Endothelial cell of umbilical vein (primary cell): ENCODE data around the gene PLB1. TPM values are rescaled to one million over a fixed set of nuclear protein-coding genes. Genes with fewer than 3 reads are reported as not detected.

Experiments used
- BruUV-seq: library from RNA; stranded (reverse); fragments of 400-500 nt; replicated peaks from 2 replicates; lab custom pipeline; 2021; lab: Mats Ljungman, UMichigan
- CTCF ChIA-PET: fragments of 300-600, 350-600 bp; sonication (Branson Sonifier 250); formaldehyde crosslinking; loops from one replicate; lab custom pipeline; 2021; ENCODE audit warnings: antibody characterized with exemption, inconsistent platforms; lab: Charles Lee
- POLR2A ChIA-PET: fragments of 300-600, 350-600 bp; sonication (Branson Sonifier 250); formaldehyde crosslinking; loops from one replicate; lab custom pipeline; 2021; ENCODE audit warnings: antibody characterized with exemption, inconsistent platforms; lab: Charles Lee
- DNase-seq: peaks from one replicate; pipeline ENCODE4 v3.0.0-alpha.2; 2011; ENCODE audit warnings: low read depth, low spot score
- FAIRE-seq: peaks from 2 replicates; lab custom pipeline; 2011; peaks lifted over from hg19 to GRCh38; lab: Jason Lieb, UNC
- H2AFZ ChIP-seq: 2 replicates; pipeline ENCODE4 v1.6.0; 2012; ENCODE audit warnings: low read depth, low read length, control low read depth, inconsistent platforms
- H3K27ac ChIP-seq: 2 replicates; pipeline ENCODE4 v1.5.1; 2011; ENCODE audit warnings: low read depth, mild to moderate bottlenecking, control low read depth, low read length, moderate library complexity; ENCODE audit not compliant: insufficient read depth
- H3K27me3 ChIP-seq, 2 experiments: 2 replicates each; pipeline versions ENCODE4 v1.6.0 to v1.6.1; 2011; ENCODE audit warnings: low read length in 2 of 2, mixed read lengths in 1 of 2; ENCODE audit not compliant: control insufficient read depth in 2 of 2, insufficient read depth in 2 of 2
- H3K36me3 ChIP-seq, 2 experiments: 2 replicates in 1 of 2; 3 replicates in 1 of 2; pipeline ENCODE4 v1.5.1; 2011; ENCODE audit warnings: low read length in 2 of 2, mild to moderate bottlenecking in 1 of 2, moderate library complexity in 1 of 2; ENCODE audit not compliant: control insufficient read depth in 2 of 2, insufficient read depth in 2 of 2; ENCODE audit errors: extremely low read depth in 1 of 2
- H3K4me1 ChIP-seq: 3 replicates; pipeline ENCODE4 v1.5.1; 2011; ENCODE audit warnings: mild to moderate bottlenecking, low read length; ENCODE audit not compliant: control insufficient read depth, insufficient read depth; ENCODE audit errors: extremely low read depth
- H3K4me2 ChIP-seq: 2 replicates; pipeline ENCODE4 v1.6.1; 2011; ENCODE audit warnings: low read length, control low read depth, mixed read lengths; ENCODE audit not compliant: insufficient read depth
- H3K4me3 ChIP-seq, 3 experiments: fragments of 200-600 bp in 1 of 3; sonication (generic), shearing (Covaris generic) in 1 of 3; replicated peaks in 1 of 3; 2 replicates each; pipeline ENCODE4 v1.5.1; 2011 to 2016; ENCODE audit warnings: control low read depth in 3 of 3, low read length in 3 of 3, mild to moderate bottlenecking in 2 of 3, inconsistent platforms in 1 of 3, low read depth in 1 of 3, moderate library complexity in 1 of 3; ENCODE audit not compliant: insufficient read depth in 1 of 3
- H3K79me2 ChIP-seq: 2 replicates; pipeline ENCODE4 v1.6.0; 2012; ENCODE audit warnings: low read length, inconsistent platforms; ENCODE audit not compliant: control insufficient read depth, insufficient read depth
- H3K9ac ChIP-seq: replicated peaks from 2 replicates; pipeline ENCODE3; 2011; ENCODE audit warnings: low read length, control low read depth; ENCODE audit not compliant: insufficient read depth; ENCODE audit errors: extremely low read depth
- H3K9me1 ChIP-seq: replicated peaks from 3 replicates; pipeline ENCODE4 v1.6.0; 2011; ENCODE audit warnings: mild to moderate bottlenecking, low read length; ENCODE audit not compliant: control insufficient read depth, insufficient read depth; ENCODE audit errors: extremely low read depth
- H3K9me3 ChIP-seq: replicated peaks from 2 replicates; pipeline ENCODE4 v1.5.1; 2012; ENCODE audit warnings: low read length, inconsistent platforms; ENCODE audit not compliant: control insufficient read depth, insufficient read depth
- H4K20me1 ChIP-seq: replicated peaks from 2 replicates; pipeline ENCODE3; 2011; ENCODE audit warnings: mild to moderate bottlenecking, low read length; ENCODE audit not compliant: control insufficient read depth, insufficient read depth; ENCODE audit errors: extremely low read depth
- EZH2 ChIP-seq: IDR thresholded peaks from 2 replicates; pipeline ENCODE4 v1.6.1; 2012; ENCODE audit warnings: borderline replicate concordance, low read depth, mild to moderate bottlenecking, moderate library complexity, low read length, inconsistent platforms; ENCODE audit not compliant: severe bottlenecking
- FOS ChIP-seq: IDR thresholded peaks from 2 replicates; pipeline ENCODE4 v1.6.1; 2011; ENCODE audit warnings: mild to moderate bottlenecking, low read length, moderate library complexity, borderline replicate concordance; ENCODE audit not compliant: insufficient read depth
- GATA2 ChIP-seq: IDR thresholded peaks from 2 replicates; pipeline ENCODE4 v1.7.0; 2011; ENCODE audit warnings: low read depth, mild to moderate bottlenecking, moderate library complexity, mixed read lengths, low read length; ENCODE audit not compliant: insufficient read length, insufficient read depth
- JUN ChIP-seq: IDR thresholded peaks from 2 replicates; pipeline ENCODE4 v1.6.1; 2011; ENCODE audit warnings: borderline replicate concordance, low read depth; ENCODE audit not compliant: insufficient read length, insufficient read depth
- MYC ChIP-seq: IDR thresholded peaks from one replicate; pipeline ENCODE4 v1.6.1; 2011; ENCODE audit warnings: mild to moderate bottlenecking, low read depth, low read length
- POLR2A ChIP-seq: IDR thresholded peaks from 2 replicates; pipeline ENCODE4 v1.6.1; 2012; ENCODE audit warnings: low read depth, mild to moderate bottlenecking, control low read depth, low read length
- POLR2AphosphoS5 ChIP-seq: IDR thresholded peaks from 2 replicates; pipeline ENCODE4 v1.6.1; 2012; ENCODE audit warnings: low read depth, mild to moderate bottlenecking, control low read depth, low read length, moderate library complexity; ENCODE audit not compliant: insufficient read depth
- dilution Hi-C: fragments of 300-500 bp; cut with MboI; formaldehyde crosslinking; loops from one replicate; pipeline ENCODE4 v1.15.0; 2019; ENCODE audit warnings: low sequenced_read_pairs; ENCODE audit not compliant: extremely low pct_ligation_motif_present
- intact Hi-C: fragments of 100-400 bp; cut with micrococcal nuclease; formaldehyde crosslinking; loops from one replicate; pipeline ENCODE4 v1.10.0; 2022
- polyA plus RNA-seq, 4 experiments: library from polyadenylated mRNA; depleted of rRNA in 3 of 4; stranded (reverse) in 3 of 4; unstranded in 1 of 4; fragments of >200 nt; gene quantifications; 2 replicates each; pipeline versions ENCODE4 v1.2.1 to v1.2.3, GENCODE V29; 2011 to 2012; ENCODE audit warnings: missing spikeins in 1 of 4
- total RNA-seq: library from RNA; stranded (reverse); gene quantifications from 2 replicates; pipeline ENCODE4 v1.2.3, GENCODE V29; 2021
- TF ChIP-seq, protein P1 (sequence below), 2 donors: IDR thresholded peaks; 1 replicate in 1 of 2; 2 replicates in 1 of 2; pipeline ENCODE4 v1.5.1; 2011; ENCODE audit warnings: low read length in 2 of 2, mild to moderate bottlenecking in 2 of 2, moderate library complexity in 2 of 2, control low read depth in 1 of 2, inconsistent platforms in 1 of 2, low read depth in 1 of 2; ENCODE audit not compliant: insufficient read depth in 1 of 2; ENCODE audit errors: extremely low read depth in 1 of 2
- TF ChIP-seq, protein P2 (sequence below): IDR thresholded peaks from 2 replicates; pipeline ENCODE4 v1.6.1; 2011; ENCODE audit not compliant: insufficient read depth, insufficient read length

PLB1 gene
- total and polyA plus RNA-seq, 2 donors (not counting 3 experiments of a cell fraction or from before 2014, with no cell fraction given): 0.75 to 0.80 TPM

DNA sequence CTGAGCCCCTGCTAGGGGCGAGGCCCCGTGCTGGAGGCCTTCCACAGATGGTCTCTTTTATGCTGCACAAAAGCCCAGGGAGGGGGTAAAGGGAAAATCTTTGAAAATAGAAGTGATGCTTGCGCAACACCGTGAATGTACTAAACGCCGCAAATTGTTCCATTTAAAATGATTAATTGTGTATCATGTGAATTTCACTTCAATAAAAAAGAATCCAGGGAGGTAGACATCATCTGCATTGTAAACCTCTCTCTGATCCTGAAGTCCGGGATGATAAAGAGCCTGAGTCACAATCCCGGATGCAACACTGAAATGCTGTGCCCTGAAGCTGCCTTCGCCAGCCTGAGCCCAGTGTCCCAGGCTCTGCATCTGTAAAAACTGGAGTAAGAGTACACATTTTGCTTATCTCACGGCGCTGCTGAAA lies 148.1 kb downstream of the PLB1 start:
- CTCF ChIA-PET: no interaction called here
- peak; percentile 62 for FAIRE-seq
- Histone ChIP-seq H4K20me1 (no peaks in the 10 kb centered on the region), H3K9me3 (no peaks in the 10 kb centered on the region), H3K9ac (no peak overlapping the region), H3K9me1 (no peaks in the 10 kb centered on the region), H3K27me3 (no peaks in the 10 kb centered on the region), H3K36me3 (no peaks in the 10 kb centered on the region), H3K4me2 (no peak overlapping the region), H3K4me1 (peaks cover 6% of the 10 kb centered on the region), H3K27ac (no peak overlapping the region), H3K79me2 (no peaks in the 10 kb centered on the region), H3K4me3 (no peak overlapping the region), H2AFZ (no peak overlapping the region)
- no TSS peak for BruUV-seq
- peak; percentile 32 for DNase-seq
- TF ChIP-seq, protein P1, sequence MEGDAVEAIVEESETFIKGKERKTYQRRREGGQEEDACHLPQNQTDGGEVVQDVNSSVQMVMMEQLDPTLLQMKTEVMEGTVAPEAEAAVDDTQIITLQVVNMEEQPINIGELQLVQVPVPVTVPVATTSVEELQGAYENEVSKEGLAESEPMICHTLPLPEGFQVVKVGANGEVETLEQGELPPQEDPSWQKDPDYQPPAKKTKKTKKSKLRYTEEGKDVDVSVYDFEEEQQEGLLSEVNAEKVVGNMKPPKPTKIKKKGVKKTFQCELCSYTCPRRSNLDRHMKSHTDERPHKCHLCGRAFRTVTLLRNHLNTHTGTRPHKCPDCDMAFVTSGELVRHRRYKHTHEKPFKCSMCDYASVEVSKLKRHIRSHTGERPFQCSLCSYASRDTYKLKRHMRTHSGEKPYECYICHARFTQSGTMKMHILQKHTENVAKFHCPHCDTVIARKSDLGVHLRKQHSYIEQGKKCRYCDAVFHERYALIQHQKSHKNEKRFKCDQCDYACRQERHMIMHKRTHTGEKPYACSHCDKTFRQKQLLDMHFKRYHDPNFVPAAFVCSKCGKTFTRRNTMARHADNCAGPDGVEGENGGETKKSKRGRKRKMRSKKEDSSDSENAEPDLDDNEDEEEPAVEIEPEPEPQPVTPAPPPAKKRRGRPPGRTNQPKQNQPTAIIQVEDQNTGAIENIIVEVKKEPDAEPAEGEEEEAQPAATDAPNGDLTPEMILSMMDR (IDR thresholded peaks at IDR 0.05; ENCODE audit: extremely low read depth in 1 of 2, insufficient read depth in 1 of 2, low read depth in 1 of 2, low read length in 2 of 2): no peak
- TF ChIP-seq POLR2A (no peak), MYC (no peak), GATA2 (no peak), FOS (no peak), JUN (no peak), POLR2AphosphoS5 (no peak), EZH2 (no peak)
- TF ChIP-seq, protein P2, sequence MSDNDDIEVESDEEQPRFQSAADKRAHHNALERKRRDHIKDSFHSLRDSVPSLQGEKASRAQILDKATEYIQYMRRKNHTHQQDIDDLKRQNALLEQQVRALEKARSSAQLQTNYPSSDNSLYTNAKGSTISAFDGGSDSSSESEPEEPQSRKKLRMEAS: no peak
- dilution Hi-C loops: no loop called here
- POLR2A ChIA-PET: no interaction called here
- intact Hi-C loops: no loop called here
